Skeletal muscle cell (primary cell): ENCODE results near the gene KAT5.
"Not testable (repeated sequence)": the region's sequence is repeated elsewhere in the genome, so short reads cannot be mapped to it uniquely, and the experiment has no call there.

ENCODE experiments used
- DNase-seq: peaks from one replicate; pipeline ENCODE4 v3.0.0-alpha.2; 2010; ENCODE audit warnings: low read depth
- H3K4me3 ChIP-seq: 2 replicates; pipeline ENCODE4 v1.5.1; 2011; ENCODE audit warnings: low read depth, mild to moderate bottlenecking, control low read depth, low read length, moderate library complexity

KAT5 gene

DNA sequence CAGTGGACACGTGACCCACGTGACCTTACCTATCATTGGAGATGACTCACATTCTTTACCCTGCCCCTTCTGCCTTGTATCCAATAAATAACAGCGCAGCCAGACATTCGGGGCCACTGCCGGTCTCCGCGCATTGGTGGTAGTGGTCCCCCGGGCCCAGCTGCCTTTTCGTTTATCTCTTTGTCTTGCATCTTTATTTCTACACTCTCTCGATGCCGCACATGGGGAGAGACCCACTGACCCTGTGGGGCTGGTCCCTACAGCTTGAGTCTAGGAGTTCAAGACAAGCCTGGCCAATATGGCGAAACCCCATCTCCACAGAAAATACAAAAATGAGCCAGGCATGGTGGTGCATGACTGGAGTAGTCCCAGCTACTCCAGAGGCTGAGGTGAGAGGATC is 5.0 kb upstream of the KAT5 start:
- not testable (repeated sequence) for H3K4me3 ChIP-seq, DNase-seq

DNA sequence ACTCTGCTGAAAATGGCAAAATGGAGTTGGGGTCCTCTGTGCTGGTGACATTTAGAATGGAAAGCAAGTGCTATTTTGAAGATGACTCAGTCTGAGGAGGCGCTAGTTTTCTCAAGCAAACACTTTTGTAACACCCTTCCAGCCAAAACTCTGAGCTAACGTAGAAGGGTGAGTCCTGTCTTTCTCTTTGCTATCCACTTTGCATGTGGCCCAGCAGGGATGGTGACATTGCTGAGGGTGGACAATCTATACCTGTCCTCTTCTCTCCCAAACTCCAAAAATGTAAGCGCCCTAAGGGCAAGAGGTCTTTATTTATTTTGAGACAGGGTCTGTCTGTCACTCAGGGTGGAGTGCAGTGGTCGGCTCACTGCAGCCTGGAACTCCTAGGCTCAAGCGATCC is 3.6 kb upstream of the KAT5 start:
- no peak overlapping the region for H3K4me3 ChIP-seq
- DNase-seq: no peak

DNA sequence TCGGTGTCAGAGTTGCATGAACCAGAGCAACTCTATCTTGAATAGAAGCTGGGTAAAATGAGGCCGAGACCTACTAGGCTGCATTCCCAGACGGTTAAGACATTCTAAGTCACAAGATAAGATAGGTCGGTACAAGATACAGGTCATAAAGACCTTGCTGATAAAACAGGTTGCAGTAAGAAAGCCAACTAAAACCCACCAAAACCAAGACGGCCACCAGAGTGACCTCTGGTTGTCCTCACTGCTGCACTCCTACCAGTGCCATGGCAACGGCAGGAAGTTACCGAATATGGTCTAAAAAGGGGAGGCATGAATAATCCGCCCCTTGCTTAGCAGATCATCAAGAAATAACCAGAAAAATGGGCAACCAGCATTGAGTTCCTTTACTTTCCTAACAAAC is 2.4 kb upstream of the KAT5 start:
- no peak overlapping the region for H3K4me3 ChIP-seq
- no peak for DNase-seq

DNA sequence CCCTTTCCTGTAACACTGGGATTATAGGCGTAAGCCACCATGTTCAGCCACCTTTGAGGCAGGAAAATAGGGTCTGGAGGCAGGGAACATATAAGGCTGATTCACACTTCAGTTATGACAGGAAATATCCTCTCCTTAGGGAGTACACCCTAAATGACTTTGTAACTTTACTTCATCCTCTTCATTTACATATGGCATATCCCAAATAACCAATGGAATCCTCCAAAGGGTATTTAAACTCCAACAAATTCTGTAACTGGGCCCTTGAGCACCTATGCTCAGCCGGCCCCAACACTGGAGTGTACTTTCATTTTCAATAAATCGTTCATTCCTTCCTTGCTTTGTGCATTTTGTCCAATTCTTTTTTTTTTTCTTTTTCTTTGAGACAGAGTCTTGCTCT is 1.6 kb upstream of the KAT5 start:
- no peak overlapping the region for H3K4me3 ChIP-seq
- DNase-seq: no peak

DNA sequence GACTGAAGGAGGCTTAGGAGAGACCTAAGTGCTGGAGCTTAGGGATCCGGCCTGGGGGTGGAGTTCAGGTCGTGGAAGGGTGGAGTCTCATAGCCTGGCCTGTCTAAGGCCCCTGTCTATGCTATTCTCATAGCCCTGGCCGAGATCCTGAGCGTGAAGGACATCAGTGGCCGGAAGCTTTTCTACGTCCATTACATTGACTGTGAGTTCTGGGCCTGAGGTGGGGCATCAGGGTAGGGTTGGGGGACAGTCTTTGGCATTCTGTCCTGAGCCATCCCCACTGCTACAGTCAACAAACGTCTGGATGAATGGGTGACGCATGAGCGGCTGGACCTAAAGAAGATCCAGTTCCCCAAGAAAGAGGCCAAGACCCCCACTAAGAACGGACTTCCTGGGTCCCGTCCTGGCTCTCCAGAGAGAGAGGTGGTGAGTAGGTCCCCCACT is 603 bp downstream of the KAT5 start:
- peak overlapping the region; percentile 79 for H3K4me3 ChIP-seq

DNA sequence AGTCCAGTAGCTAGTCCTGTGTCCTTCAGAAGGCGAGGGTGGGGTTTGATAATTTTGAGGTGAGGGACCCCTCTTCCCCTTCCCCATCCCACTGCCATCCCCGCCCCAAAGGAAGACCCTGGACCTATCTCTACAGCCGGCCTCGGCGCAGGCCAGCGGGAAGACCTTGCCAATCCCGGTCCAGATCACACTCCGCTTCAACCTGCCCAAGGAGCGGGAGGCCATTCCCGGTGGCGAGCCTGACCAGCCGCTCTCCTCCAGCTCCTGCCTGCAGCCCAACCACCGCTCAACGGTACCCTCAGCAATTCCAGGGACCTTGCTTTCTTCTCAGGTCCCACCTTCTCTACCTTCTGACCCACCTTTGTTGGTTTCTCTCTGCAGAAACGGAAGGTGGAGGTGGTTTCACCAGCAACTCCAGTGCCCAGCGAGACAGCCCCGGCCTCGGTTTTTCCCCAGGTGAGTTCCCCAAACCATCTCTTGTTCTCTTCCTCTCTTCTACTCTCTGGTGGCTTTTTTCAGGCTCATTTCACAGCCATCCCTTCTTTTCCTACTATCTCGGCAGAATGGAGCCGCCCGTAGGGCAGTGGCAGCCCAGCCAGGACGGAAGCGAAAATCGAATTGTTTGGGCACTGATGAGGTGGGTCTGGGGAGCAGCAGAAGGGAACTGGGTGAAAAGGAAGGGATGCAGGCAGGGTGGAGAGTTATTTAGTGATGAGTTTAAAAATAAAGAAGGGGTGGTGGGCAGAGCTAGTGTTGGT is 1.3 kb downstream of the KAT5 start:
- DNase-seq: no peak
- peak overlapping the region; percentile 79 for H3K4me3 ChIP-seq

More for the DNA sequence above, 603 bp downstream of the KAT5 start:
- DNase-seq: no peak

DNA sequence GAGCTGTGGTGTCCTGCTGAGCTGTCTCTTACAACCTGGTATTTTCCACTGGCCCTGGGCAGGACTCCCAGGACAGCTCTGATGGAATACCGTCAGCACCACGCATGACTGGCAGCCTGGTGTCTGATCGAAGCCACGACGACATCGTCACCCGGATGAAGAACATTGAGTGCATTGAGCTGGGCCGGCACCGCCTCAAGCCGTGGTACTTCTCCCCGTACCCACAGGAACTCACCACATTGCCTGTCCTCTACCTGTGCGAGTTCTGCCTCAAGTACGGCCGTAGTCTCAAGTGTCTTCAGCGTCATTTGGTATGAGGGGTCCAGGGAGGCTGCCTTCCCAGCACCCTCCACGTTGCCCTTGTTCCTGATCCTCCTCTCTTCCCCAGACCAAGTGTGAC is 2.4 kb downstream of the KAT5 start:
- no peak for DNase-seq
- H3K4me3 ChIP-seq: no peak overlapping the region

DNA sequence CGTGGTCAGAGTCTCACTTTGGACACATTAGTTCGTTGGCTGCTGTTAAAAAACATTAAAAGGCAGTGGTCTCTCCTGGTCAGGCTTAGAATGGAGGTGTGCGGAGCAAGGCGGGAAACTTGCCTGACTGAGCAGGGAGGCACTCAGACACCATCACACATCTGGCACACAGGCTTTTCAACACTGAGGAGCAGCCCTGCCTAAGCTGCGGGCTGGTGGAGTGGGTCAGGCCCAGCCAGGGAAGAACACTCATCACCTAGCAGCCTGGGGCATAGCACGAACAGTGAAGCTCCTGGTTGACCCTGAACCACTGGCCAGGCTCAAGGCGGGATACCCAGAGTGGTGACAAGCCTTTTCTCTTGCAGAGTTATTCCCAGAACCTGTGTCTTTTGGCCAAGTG is 4.2 kb downstream of the KAT5 start:
- DNase-seq: no peak
- H3K4me3 ChIP-seq: no peak overlapping the region

DNA sequence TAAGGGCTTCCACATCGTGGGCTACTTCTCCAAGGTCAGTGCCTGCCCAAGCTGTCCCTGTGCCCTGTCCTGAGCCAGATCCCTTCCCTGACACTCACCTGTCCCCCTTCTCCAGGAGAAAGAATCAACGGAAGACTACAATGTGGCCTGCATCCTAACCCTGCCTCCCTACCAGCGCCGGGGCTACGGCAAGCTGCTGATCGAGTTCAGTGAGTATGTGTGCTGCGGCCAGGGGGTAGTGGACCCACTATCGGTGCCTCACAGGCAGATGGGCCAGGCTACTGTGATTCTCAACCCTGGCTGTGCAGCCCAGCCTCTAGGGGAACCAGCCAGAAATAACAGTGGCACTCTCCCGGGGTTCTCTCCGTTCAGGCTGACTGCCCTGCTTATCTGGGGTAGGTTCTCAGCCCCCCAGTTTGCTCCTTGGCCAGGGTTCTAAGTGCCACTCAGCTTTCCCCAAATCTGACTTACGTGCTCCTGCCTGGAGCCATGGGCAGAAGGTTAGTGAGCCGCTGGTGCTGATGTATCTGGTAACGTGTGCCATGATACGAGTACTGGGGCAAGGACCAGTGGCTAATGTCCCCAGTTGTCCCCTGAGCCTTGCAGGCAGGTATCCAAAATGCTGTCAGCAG is 4.8 kb downstream of the KAT5 start:
- DNase-seq: no peak
- no peak overlapping the region for H3K4me3 ChIP-seq

DNA sequence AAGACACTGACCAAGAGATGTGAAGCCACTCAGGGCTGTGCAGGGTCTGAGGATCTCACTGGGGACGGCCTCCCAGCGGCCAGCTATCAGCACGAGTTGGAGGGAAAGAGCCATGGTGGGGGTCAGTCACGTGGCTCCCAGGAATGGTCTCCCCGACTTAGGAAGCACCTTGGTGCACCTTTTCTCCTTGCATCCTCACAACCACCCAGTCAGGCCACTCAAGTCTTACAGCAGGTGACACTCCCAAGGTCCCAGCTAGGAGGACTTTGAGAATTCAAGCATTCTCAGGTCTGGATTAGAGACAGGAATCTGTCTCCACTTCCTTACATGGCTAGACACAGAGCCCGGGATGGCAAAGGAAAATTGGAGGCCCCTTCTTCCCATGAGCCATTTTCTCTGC is 5.9 kb downstream of the KAT5 start:
- no peak for DNase-seq
- no peak overlapping the region for H3K4me3 ChIP-seq

DNA sequence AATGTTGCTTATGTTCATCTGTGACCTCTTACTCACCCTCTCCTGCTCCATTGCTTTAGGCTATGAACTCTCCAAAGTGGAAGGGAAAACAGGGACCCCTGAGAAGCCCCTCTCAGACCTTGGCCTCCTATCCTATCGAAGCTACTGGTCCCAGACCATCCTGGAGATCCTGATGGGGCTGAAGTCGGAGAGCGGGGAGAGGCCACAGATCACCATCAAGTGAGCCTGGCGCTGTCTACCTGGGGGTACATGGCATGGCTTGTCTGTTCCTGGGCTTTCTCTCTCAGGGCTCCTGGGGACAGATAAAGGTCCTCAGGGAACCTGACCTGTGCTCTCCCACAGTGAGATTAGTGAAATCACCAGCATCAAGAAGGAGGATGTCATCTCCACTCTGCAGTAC is 6.5 kb downstream of the KAT5 start:
- DNase-seq: no peak
- H3K4me3 ChIP-seq: no peak overlapping the region

DNA sequence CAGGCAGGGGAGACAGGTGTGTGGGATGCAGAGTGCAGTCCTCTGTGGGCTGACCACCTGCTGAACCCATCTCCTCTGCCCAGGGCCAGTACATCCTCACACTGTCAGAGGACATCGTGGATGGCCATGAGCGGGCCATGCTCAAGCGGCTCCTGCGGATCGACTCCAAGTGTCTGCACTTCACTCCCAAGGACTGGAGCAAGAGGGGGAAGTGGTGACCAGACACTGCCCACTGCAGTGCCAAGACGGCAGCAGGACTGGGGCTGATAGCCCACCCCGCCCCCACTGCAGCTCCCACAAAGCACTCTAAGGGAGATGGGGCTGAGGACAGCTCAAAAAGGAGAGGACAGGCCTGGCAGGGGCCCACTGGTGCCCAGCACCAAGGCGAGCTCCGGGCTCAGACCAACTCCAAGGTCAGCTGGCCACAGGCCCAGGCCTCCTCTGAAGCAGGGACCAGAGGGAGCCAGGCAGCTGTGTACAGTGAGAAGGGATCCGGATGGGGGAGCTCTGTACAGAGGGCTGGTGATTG is 7.0 kb downstream of the KAT5 start:
- H3K4me3 ChIP-seq: peak overlapping the region; percentile 73
- no peak for DNase-seq

DNA sequence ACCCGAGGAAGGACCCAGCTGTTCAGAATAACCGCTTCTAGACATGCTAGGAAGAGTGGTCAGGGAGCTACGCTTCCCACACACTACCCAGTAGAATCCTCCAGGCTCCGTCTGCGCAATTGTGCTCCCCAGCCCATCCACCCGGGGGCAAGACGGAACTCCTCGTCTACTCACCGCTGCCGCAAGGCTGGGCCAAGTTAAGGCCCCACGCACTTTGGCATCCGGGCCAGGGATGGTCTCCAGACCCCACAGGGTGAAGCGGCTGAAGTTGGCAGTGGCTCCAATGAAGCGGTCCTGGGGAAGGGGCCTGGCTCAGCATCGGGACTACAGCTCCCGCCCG is 7.8 kb downstream of the KAT5 start:
- peak overlapping the region; percentile 73 for H3K4me3 ChIP-seq
- DNase-seq: peak; percentile 14

DNA sequence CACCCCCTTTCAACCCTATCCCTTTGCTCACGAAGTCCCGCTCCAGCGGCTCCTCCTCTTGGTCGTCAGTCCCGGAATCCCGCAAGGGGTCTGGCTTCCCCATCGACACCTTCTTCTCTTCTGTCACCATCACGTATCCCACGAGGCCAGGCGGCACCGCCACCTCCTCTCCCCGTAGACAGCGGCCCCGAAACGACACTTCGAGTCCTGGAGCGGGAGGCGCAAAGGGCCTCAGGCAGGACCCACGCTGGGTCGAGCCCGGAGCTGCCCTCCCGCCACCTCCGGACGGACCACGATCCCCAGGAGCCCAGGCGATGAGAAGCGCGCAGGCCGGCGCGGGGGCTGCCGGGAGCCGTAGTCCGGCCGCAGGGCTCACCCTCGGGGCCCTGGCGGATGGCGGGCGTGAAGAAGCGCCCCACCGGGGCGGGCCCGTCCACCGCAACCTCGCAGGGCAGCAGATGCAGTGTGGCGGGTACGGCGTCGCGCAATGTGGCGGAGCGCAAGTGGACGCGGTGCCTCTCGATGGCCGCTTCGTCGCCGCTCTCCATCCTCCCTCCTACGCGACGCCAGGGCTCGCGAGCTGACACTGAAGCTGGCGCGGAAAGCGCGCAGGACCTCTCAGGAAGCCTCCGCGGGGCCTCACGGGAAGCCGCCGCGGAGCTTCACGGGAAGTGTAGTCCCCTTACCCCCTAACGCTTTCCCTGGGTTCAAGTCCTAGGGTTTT is 8.3 kb downstream of the KAT5 start, which contains the start of gene RNASEH2C:
Gene RNASEH2C (minus strand): TSS at position 588 of the 724 bp plus-strand sequence. CDS start 40 bp downstream, at position 548.
- peak; percentile 31 for DNase-seq
- peak within 1 kb of the TSS; percentile 73 for H3K4me3 ChIP-seq

DNA sequence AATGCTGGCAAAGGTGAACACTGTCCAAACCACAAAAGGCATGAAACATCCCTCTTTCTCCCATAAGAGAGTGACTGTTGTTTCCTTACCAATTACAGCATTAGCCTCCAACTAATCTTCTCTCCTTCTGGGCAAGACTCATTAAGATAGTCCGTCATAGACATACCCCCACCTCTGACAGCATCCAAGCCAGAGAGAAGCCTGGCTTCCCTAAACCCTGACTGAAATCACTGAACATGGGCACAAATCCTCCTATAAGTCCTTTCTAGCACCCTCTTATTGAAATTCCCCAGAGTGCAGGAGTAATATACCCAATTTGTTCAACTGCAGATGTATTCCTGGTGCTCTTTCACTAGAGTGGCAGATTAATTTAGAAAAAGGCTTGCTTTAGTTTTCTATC is 10.2 kb downstream of the KAT5 start:
- H3K4me3 ChIP-seq: no peak overlapping the region
- DNase-seq: no peak

DNA sequence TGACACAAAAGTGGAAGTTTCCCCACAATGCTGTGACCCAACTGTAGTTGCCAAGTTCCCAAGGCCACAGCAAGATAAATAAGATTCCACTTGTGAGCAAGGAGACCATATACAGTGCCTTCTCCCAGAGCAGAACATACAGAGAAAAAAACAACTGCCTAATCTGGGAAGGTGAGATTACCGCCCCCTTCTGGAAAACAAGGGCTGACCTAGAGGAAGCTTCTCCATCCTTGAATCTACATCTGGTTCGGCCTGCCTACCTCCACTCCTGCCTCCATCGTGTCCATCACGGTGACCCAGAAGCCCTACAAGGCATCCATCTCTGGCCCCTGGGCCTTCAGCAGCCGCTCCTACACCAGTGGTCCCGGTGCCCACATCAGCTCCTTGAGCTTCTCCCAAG is 14.6 kb downstream of the KAT5 start:
- no peak for DNase-seq
- no peak overlapping the region for H3K4me3 ChIP-seq

DNA sequence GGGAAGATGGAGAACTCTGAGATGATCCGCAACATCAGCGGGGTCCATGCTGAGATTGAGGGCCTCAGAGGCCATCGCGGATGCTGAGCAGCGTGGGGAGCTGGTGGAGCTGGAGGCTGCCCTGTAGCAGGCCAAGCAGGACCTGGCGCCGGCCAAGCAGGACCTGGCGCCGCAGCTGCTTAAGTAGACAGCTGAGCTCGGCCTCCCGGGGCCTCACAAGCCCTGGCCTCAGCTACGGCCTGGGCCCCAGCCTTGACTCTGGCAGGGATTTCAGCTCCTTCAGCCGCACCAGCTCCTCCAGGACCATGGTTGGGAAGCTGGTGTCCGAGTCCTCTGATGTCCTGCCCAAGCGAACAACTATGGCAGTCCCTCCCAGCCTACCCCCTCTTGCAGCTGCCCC is 15.8 kb downstream of the KAT5 start:
- no peak for DNase-seq
- H3K4me3 ChIP-seq: no peak overlapping the region

DNA sequence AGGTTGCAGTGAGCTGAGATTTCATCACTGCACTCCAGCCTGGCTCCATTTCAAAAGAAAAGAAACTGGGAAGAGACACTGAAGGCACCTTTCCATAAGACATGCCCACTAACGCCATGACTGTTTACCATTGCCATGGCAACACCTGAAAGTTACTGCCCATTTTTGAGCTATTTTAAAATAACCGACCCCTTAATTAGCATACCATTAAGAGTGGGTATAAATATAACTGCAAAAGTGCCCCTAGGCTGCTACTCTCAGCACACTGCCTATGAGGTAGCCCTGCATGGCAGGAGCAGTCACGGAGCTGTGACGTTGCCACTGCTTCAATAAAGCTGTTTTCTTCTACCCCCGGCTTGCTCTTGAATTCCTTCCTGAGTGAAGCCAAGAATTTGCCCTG is 18.4 kb downstream of the KAT5 start:
- no peak overlapping the region for H3K4me3 ChIP-seq
- no peak for DNase-seq

DNA sequence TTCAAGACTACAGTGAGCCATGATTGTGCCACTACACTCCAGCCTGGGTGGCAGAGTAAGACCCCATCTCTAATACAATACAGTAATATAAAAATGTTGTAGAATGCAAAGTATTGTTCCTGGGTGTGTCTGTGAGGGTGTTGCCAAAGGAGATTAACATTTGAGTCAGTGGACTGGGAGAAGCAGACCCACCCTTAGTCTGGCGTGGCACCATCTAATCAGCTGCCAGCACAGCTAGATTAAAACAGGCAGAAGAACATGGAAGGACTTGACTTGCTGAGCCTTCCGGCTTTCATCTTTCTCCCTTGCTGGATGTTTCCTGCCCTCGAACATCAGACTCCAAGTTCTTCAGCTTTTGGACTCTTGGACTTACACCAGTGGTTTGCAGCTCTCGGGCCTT is 23.1 kb downstream of the KAT5 start:
- not testable (repeated sequence) for H3K4me3 ChIP-seq, DNase-seq

DNA sequence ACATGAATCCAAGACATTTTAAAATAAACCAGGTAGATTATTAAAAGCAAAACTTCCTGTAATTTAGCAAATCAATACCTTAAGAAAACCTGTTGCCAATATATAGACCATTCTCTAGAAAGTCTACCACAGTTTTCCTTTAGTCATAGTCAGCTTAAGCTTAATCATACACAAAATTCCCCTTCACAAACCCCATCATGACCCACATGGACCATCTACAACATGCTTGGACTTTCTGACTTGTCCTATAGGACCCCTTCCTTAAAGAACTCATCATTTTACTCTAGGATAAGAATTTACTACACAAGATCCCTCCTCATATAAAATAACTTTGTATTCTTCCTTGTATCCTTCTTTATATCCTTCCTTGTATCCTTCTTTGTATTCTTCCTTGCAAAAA is 24.8 kb downstream of the KAT5 start:
- no peak overlapping the region for H3K4me3 ChIP-seq
- DNase-seq: no peak
